GM18909 (cell line): ENCODE data around the gene CRB1.
"Not testable (repeated sequence)": the region's sequence is repeated elsewhere in the genome, so short reads cannot be mapped to it uniquely, and the experiment has no call there.

Experiments used
- ATAC-seq: cut with Tn5 transposase; IDR thresholded peaks from one replicate; pipeline ENCODE4 v1.9.1; 2021; ENCODE audit warnings: mild to moderate bottlenecking; ENCODE audit not compliant: unreplicated experiment, poor library complexity

The CRB1 gene

DNA sequence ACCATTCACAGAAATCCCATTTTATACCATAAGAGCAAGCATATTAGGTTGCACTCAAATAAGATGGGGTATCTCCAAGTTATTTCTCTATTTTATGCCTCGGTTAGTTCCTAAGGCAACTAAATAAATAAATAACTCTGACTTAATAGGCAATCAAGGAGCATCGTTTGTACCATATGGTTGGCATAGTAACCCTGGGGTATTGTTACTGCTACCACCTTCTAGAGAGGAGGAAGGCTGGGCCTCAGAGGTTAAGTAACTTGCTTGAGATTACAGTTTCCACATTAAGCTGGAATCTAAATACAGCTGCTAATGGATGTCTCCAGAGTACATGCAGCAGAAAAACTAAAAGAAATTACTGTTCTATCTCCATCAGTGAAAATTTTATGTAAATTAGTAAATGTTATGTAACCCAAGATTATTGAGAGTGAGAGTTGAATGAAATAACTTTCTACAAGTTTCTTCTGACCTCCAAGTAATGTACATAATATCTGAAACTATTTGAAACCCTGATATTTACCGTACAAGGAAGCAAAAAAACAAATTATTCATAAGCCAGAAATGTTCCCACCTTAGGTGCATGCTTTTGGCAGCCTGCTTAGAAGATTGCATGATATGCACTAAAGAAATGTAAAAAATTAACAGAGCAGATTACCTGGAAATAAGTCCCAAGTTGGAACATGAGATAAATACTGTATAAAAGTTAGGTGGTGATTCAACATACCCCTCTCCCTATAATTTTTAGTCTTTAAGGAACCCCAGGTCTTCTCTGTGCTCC lies 127.0 kb downstream of the CRB1 start:
- ATAC-seq: no peak

DNA sequence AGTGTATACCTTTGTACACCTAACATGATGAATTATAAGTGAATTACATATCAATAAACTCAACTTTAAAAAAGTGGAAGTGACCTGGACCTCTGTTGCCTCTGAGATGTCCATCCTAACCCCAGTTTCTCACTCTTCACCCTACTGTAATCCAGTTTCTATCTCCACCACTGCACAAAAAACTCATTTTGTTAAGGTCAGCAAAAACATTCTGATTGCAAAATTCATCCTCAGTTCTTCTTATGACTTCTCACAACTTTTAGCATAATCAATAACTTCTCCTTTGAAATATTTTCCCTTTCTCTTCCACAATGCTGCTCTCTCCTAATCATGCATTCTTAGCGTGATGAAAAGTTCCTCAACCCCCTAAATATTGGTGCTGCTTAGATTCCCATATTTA lies 129.8 kb downstream of the CRB1 start:
- ATAC-seq: no peak

DNA sequence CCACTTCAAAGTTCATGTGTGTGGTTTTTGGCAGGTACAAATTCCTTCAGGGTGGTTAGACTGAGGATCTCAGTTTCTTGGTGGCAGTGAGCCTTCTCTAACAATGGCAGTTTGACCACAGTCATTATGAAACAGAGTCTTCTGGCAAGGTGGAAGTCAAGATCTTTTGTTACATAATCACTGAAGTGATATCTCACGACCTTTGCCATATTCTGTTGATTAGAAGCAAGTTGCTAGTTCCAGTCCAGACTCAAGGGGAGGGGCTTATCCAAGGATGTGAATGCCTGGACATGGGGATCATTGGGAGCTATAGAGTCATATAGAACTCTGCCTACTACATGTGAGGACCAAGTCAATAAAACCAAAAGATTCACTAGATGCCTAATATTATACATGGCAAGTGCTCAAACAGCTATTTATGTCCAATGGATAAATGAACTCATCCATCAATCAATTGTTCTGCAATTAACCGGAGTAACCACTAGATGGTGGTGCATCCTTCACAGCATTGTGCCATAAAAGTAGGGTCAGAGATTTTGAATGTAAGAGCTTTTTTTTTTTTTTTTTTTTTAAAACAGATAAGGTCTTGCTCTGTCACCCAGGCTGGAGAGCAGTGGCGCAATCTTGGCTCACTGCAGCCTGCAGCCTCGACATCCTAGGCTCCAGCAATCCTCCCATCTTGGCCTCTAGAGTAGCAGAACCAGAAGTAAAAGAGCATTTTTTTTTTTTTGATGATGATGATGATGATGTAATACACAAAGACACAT lies 131.9 kb downstream of the CRB1 start:
- ATAC-seq: peak; percentile 83

DNA sequence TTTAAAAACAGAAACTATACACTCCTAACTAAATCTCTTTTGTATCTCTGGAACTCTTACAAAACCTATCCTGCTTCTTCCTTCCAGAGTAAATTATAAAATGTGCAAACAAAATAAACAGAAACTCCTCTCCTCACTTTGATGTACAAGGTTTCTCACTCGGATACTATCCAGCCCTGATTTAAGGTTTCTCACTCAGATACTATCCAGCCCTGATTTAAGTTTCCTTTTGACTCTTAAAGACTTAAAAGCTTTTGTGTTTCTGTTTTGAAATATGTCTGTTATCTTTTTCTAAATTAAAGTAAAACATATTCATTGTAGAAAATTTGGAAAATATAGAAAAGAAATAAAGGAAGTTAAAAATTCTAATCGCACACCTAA lies 132.5 kb downstream of the CRB1 start:
- no peak for ATAC-seq

DNA sequence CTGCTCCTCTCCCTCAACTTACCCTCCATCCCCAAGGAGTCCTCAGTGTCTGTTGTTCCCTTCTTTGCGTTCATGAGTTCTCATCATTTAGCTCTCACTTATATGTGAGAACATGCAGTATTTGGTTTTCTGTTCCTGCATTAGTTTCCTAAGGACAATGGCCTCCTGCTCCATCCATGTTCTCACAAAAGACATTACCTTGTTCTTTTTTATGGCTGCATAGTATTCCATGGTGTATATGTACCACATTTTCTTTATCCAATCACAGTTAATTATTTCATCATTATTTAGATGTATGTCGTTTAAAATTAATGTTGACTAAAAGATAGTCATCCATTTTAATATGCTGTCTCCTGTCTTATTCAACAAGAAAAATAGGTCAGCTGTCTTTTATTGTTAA lies 134.1 kb downstream of the CRB1 start:
- ATAC-seq: no peak

DNA sequence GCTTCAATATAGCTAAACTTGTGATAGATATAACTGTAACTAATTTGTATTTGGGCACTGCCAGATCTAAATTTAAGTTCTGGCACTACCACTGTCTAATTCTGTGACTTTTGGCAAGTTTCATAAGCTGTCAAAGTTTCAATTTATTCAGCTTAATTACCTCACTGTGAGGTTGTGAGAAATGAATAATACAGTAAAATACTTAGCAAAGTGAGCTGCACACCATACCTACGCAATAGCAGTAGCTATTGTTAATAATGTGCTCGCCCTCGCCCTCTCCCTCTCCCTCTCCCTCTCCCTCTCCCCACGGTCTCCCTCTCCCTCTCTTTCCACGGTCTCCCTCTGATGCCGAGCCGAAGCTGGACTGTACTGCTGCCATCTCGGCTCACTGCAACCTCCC lies 136.7 kb downstream of the CRB1 start:
- not testable (repeated sequence) for ATAC-seq

DNA sequence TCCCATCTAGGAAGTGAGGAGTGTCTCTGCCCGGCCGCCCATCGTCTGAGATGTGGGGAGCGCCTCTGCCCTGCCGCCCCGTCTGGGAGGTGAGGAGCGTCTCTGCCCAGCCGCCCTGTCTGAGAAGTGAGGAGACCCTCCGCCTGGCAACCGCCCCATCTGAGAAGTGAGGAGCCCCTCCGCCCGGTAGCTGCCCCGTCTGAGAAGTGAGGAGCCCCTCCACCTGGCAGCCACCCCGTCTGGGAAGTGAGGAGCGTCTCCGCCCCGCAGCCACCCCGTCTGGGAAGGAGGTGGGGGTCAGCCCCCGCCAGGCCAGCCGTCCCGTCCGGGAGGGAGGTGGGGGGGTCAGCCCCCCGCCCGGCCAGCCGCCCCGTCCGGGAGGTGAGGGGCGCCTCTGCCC lies 137.6 kb downstream of the CRB1 start:
- ATAC-seq: not testable (repeated sequence)

DNA sequence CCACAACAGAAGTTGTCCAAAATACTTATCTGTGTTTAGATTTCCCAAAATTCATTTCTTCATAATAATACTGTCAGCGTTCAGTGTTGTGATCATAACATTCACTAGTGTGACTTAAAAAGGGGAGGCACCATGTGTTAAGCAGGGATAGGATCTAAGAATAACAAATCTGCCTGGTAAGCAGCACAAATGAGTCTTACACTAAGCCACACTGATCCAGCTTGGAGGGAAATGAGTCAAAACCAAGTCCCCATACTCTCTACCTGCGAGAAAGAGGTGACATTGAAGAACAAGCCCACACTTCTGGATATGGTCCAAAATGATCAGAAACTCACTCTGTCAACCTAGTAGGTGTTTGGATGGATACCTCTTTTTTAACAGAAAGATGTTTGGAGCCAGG lies 145.5 kb downstream of the CRB1 start:
- ATAC-seq: no peak

DNA sequence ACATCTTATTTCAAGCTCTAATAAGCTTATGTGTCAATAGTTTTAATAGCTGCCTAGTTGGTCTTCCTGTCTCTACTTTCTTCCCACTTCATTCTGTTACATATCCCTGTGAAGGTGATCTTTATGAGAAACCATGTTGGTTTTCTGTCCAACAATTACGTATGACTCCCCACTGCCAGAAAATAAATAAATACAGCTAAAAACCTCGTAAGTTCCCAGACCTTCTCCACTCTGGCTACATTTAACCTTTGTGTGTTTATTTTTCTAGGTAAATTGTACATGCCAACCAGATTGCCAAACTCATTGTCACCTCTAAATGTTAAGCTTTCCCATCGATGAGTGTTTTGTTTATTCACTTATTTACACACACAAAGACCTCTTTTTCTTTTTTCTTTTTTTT lies 147.2 kb downstream of the CRB1 start:
- no peak for ATAC-seq

DNA sequence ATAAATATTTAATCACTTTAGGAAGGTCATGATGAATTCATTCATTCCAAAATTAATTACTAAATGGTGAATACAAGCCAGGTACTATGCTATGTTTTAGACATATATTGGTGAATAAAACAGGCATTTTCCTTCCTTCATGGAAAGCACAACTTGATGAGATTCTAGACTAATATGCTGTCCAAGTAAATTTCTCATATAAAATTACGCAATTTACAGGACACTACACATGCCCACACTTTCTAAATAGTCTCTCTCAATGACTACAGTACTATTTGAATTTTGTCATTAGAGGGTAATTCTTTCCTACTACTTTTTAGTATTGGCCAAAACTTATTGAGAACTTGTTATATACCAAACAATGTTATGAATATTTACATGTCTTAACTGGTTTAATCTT lies 150.6 kb downstream of the CRB1 start:
- ATAC-seq: no peak

DNA sequence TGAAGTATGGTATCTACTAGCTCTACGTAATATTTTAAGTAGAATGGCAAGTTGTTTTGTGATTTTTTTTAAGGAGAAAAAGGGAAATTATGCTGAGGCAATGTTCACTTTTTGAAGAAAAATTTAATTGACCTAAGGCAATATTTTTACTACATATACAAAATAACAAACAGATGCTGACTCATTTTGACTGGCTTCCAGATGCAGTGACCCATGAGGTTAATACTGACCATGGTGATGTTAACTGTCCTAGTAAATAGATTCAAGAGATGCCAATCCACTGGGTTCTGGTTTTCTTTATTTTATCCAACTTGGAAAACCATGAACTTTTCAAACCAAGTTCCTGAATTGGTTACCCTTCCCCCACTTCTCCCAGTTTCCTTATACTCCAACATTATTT lies 154.9 kb downstream of the CRB1 start:
- ATAC-seq: no peak

DNA sequence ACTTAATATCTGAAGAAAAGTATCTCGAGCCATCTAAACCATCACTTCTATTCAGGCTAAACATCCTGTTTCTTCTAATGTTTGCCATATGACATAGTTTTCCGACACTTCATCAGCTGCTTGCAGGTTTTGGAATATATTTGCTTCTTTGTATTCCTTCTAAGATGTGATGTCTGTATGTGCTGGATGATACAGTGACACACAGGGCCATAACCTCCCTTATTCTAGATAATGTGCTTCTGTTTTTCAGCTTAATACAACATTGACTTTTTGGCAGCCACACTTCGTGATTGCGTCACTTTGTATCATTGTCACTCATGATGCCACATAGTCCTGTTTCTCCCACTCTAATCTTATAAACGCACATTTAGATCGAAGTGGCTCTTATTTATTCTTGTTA lies 156.3 kb downstream of the CRB1 start:
- ATAC-seq: no peak

DNA sequence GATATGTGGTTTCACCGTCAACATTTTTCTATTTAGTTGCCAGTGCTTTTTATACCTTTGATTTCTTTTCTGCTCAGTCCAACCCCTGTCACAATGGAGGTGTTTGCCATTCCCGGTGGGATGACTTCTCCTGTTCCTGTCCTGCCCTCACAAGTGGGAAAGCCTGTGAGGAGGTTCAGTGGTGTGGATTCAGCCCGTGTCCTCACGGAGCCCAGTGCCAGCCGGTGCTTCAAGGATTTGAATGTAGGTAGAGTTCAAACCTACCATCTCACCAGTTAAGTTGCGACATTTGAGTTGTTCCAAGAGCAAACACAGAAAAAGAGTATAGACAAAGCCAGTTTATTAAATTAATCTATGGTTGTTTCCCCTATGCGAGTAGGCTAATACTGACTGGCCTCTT lies 161.3 kb downstream of the CRB1 start:
- no peak for ATAC-seq

DNA sequence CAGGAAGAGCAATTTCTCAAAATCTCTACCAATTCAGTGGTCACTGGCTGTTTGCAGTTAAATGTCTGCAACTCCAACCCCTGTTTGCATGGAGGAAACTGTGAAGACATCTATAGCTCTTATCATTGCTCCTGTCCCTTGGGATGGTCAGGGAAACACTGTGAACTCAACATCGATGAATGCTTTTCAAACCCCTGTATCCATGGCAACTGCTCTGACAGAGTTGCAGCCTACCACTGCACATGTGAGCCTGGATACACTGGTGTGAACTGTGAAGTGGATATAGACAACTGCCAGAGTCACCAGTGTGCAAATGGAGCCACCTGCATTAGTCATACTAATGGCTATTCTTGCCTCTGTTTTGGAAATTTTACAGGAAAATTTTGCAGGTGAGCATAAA lies 167.2 kb downstream of the CRB1 start:
- no peak for ATAC-seq

DNA sequence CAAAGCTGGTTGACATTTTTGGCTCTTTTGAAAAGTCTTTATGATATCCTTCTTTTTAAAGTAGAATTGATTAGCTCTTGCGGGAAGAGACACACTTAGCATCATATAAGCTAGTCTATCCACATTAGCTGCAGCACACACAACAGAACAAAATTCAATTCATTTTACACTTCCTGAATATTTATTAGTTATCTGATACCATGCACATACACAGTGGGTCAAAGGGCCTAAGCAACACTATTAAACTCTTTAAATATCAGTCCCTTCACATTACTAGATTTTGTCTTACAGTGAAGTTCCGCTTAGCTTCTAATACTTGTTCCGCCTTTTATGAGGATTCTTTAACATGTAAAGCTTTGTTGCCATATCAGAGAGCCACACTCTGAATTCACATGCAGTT lies 169.5 kb downstream of the CRB1 start:
- no peak for ATAC-seq

DNA sequence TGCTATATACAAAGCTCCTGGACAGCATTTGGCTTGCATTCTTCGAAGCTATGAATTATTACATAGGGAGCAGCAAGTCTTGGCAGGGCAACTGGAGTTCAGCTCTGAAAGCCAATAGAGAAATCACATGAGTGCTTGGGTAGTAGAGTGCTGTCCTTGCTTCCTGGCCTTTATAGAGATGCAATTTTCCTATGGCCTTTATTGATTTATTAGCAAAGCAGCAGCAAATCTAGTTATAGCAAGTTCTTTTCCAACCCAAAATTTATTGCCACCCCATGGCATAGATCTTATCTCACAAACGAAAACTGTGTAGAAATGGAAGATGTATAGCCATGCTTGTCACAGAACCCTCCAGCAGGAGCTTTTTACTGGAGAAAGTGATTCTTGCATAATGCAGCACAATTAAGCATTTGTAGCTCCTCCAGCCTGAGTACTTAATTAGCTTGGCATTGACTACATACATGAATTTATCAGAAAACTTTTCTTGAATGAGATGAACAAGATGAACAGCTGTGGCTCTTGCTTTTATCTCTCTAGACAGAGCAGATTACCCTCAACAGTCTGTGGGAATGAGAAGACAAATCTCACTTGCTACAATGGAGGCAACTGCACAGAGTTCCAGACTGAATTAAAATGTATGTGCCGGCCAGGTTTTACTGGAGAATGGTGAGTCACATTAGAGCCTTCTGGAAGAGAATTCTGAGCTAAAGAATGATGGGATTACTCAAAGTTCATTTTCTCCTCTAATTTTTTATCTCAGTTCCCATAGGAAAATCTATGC lies 170.1 kb downstream of the CRB1 start:
- no peak for ATAC-seq

DNA sequence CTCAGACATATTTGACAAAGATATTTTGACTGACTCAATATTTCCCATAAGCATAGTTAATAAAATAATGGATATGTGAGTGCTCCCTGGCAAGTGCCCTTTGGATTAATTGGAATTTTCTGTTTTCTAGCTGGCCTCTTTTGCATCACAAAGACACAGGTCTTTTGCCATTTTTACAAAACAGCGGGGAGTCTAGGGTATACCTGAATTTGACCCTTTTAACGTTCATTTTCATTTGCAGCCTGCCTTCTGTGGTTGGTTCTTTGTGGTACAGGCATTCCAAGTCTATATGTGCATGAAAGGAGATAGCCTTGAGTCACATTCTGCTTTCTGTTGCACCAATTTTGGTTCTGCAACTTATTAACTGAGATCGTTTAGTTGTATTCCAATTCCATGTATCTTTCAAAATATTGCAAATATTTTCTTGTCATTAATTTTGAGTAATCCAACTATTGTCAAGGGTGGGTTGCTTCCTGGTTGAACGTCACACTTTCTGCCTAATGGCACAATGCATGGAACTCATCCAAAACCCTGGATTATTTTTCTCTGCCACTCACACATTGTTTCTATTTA lies 171.7 kb downstream of the CRB1 start:
- no peak for ATAC-seq

DNA sequence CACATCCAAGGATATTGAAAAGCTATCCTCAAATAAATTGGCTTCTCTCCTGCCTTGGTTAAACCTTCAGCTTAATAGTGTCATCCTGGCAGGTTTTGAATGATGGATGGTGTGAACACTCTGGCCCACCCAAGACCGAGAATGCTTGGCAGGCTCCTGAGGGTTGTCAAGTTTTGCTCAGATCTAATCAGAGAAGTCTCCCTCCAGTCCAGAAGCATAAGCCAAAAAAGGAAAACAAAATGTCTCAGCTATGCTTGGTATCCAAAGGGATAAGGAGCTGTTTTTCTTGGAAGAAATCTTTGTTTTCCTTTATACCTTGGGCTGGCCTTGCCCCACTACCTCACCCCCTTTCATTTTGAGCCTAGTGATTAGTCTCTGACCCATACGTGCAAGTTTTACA lies 172.7 kb downstream of the CRB1 start:
- no peak for ATAC-seq

DNA sequence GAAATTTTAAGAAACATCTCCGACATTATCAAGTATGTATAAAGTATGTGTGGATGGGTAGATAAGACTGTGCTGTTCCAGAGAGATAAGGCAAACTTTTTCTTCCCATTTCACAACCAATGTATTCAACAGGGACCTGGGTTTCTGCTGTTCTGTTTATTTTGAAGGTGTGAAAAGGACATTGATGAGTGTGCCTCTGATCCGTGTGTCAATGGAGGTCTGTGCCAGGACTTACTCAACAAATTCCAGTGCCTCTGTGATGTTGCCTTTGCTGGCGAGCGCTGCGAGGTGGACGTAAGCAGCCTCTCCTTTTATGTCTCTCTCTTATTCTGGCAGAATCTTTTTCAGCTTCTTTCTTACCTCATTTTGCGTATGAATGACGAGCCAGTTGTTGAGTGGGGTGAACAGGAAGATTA lies 174.0 kb downstream of the CRB1 start:
- no peak for ATAC-seq

DNA sequence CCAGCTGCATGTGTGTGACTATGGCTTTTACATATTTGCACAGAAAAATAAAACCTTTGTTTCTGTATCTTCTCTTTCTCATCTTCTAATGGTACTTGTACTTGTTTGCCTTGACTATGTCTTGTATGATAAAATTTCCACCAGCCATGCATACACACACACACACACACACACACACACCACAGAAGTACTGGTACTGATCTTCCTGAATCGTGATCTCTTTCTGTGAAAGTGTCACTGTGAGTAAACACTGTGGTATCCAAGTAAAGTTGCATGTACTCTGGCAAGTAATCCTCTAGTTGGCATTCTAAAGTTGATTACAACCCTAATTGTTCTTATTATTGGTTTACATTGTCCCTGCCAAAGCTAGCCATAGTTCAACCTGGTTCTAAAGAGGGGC lies 176.7 kb downstream of the CRB1 start:
- no peak for ATAC-seq
